Glutamatergic neuron (in vitro differentiated cells): ENCODE results near the gene LYSET. TPM values are rescaled to one million over a fixed set of nuclear protein-coding genes. Genes with fewer than 3 reads are reported as not detected.

Experiments
- DNase-seq: peaks from one replicate; pipeline ENCODE4 v3.0.0; 2022
- H3K27ac Mint-ChIP-seq: one replicate; pipeline ENCODE4 v1.8.0; 2020; ENCODE audit warnings: mild to moderate bottlenecking, mixed read lengths, inconsistent platforms; ENCODE audit not compliant: unreplicated experiment
- H3K27me3 Mint-ChIP-seq: one replicate; pipeline ENCODE4 v1.8.0; 2020; ENCODE audit warnings: mild to moderate bottlenecking, moderate library complexity, mixed read lengths, inconsistent platforms; ENCODE audit not compliant: unreplicated experiment
- H3K36me3 Mint-ChIP-seq: one replicate; pipeline ENCODE4 v1.8.0; 2020; ENCODE audit warnings: mild to moderate bottlenecking, mixed read lengths, inconsistent platforms; ENCODE audit not compliant: unreplicated experiment
- H3K4me1 Mint-ChIP-seq: one replicate; pipeline ENCODE4 v1.8.0; 2020; ENCODE audit warnings: mild to moderate bottlenecking, low read depth, mixed read lengths, inconsistent platforms; ENCODE audit not compliant: unreplicated experiment
- H3K4me3 Mint-ChIP-seq: one replicate; pipeline ENCODE4 v1.8.0; 2020; ENCODE audit warnings: mild to moderate bottlenecking, mixed read lengths, inconsistent platforms; ENCODE audit not compliant: unreplicated experiment
- H3K9me3 Mint-ChIP-seq: one replicate; pipeline ENCODE4 v1.8.0; 2020; ENCODE audit warnings: mild to moderate bottlenecking, moderate library complexity, mixed read lengths, inconsistent platforms; ENCODE audit not compliant: unreplicated experiment
- total RNA-seq: library from RNA; stranded (reverse); fragmentation: NEBNext Ultra II Directional; extraction: Animal tissue kit (Norgen Biotek cat#: 25700); gene quantifications from one replicate; pipeline ENCODE4 v1.2.1, GENCODE V29; 2021; ENCODE audit not compliant: unreplicated experiment
- TF ChIP-seq, protein P1 (sequence below): fragments of 200-600 bp; sonication (generic); IDR thresholded peaks from one replicate; pipeline ENCODE4 v1.5.0; 2021; ENCODE audit not compliant: partially characterized antibody, unreplicated experiment

Gene LYSET
- total RNA-seq, 1 donor from 2014 or later, result 15.9 TPM

DNA sequence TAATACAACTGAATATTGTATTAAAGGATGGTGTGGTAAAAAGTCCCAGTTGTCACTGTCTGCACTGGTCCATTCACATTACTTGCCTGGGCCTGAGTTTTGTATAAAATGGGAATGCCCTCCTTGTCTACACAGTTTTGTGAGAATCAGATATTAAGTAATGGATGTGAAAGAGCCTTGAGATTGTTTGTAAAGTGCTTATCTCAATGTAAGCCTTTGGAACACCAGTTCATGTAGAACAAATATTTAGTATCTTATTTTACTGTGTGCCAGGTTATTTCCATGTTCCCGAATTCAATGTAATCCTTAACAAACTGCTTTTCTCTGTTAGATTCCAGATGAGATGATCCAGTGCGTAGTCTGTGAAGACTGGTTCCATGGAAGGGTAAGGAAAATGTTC lies 29.5 kb downstream of the LYSET start:
- no peak overlapping the region for H3K27ac Mint-ChIP-seq
- H3K27me3 Mint-ChIP-seq, result no peaks in the 10 kb centered on the region
- H3K9me3 Mint-ChIP-seq, result no peaks in the 10 kb centered on the region
- H3K4me1 Mint-ChIP-seq, result no peaks in the 10 kb centered on the region
- no peak overlapping the region for H3K4me3 Mint-ChIP-seq
- peaks cover 4% of the 10 kb centered on the region for H3K36me3 Mint-ChIP-seq
- no peak for DNase-seq
- TF ChIP-seq, protein P1, sequence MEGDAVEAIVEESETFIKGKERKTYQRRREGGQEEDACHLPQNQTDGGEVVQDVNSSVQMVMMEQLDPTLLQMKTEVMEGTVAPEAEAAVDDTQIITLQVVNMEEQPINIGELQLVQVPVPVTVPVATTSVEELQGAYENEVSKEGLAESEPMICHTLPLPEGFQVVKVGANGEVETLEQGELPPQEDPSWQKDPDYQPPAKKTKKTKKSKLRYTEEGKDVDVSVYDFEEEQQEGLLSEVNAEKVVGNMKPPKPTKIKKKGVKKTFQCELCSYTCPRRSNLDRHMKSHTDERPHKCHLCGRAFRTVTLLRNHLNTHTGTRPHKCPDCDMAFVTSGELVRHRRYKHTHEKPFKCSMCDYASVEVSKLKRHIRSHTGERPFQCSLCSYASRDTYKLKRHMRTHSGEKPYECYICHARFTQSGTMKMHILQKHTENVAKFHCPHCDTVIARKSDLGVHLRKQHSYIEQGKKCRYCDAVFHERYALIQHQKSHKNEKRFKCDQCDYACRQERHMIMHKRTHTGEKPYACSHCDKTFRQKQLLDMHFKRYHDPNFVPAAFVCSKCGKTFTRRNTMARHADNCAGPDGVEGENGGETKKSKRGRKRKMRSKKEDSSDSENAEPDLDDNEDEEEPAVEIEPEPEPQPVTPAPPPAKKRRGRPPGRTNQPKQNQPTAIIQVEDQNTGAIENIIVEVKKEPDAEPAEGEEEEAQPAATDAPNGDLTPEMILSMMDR, result no peak

DNA sequence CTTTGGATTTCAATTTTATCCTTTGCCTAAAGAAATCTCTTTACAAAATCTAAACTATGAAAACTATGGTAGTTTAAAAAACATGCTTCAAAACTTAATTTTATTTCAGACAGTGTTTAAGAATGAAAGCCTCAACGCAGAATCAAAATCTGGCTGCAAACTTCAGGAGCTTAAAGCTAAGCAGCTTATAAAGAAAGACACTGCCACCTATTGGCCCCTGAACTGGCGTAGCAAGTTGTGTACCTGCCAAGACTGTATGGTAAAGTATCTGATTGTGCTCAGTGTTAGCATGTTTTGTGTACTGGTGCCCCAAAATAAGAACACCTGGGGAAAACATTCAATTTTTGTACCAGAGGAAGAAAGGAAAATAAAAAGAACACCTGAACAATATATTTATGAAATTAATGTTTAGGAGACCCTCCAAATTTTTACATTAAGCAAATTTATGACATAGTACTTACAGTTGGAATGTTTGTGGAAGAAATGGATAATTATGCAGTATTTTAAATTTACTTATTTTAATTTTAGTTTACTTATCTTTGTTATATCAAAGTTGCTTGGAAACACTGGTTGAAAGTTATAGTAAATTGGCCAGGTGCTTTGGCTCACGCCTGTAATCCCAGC lies 34.1 kb downstream of the LYSET start:
- Mint-ChIP-seq H3K27me3 (peaks cover 2% of the 10 kb centered on the region), H3K4me3 (no peak overlapping the region), H3K27ac (no peak overlapping the region), H3K9me3 (no peaks in the 10 kb centered on the region), H3K36me3 (peaks cover 7% of the 10 kb centered on the region), H3K4me1 (no peaks in the 10 kb centered on the region)
- TF ChIP-seq, protein P1, result peak; percentile 32
- DNase-seq, result no peak

- Mint-ChIP-seq H3K27ac (no peak overlapping the region), H3K4me3 (no peak overlapping the region), H3K36me3 (peaks cover 7% of the 10 kb centered on the region), H3K9me3 (no peaks in the 10 kb centered on the region), H3K4me1 (no peaks in the 10 kb centered on the region), H3K27me3 (peaks cover 2% of the 10 kb centered on the region)
- DNase-seq, result no peak
- TF ChIP-seq, protein P1, result no peak
These were observed 35.4 kb downstream of the LYSET start for GRCh38 chr14:93220509-93220908.

- H3K4me3 Mint-ChIP-seq, result no peak overlapping the region
- DNase-seq, result no peak
- peaks cover 2% of the 10 kb centered on the region for H3K27me3 Mint-ChIP-seq
- H3K36me3 Mint-ChIP-seq, result peaks cover 4% of the 10 kb centered on the region
- no peaks in the 10 kb centered on the region for H3K9me3 Mint-ChIP-seq
- no peak overlapping the region for H3K27ac Mint-ChIP-seq
- no peaks in the 10 kb centered on the region for H3K4me1 Mint-ChIP-seq
- TF ChIP-seq, protein P1, result no peak
These were observed 38.4 kb downstream of the LYSET start for GRCh38 chr14:93223565-93223964.

DNA sequence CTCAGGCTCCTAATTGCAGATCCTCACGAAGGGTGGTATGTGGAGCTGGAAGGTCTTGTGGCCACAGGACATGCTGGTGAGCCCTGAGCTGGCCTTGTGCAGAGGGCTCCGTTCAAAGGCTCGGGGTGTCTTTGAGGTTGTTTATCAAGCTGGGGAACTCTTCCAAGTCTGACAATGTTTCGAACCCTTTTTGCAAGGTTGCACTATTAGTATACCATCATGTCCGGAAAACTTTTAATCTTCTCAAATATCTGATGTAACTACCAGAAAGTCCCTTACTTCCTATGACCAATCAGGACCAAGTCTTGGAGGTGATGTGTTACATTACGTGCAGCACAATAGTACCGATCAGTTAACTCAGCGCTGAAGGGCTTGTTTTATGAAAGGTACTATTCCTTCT lies 43.4 kb downstream of the LYSET start:
- Mint-ChIP-seq H3K4me3 (no peak overlapping the region), H3K4me1 (no peaks in the 10 kb centered on the region), H3K36me3 (no peaks in the 10 kb centered on the region), H3K27ac (no peak overlapping the region), H3K27me3 (peaks cover 5% of the 10 kb centered on the region), H3K9me3 (peaks cover 5% of the 10 kb centered on the region)
- TF ChIP-seq, protein P1, result no peak
- no peak for DNase-seq
